ENCODE measurements around the gene ZNF473. TPM values are rescaled to one million over a fixed set of nuclear protein-coding genes. Genes with fewer than 3 reads are reported as not detected.

The ZNF473 gene
- total and polyA plus RNA-seq, 2 donors (not counting 1 experiment from before 2014, with no cell fraction given), result 5.5 to 9.8 TPM

GRCh38 chr19:50047671-50048070 is 21.9 kb downstream of the ZNF473 start:
- ChIA-PET POLR2A (no interaction called here), CTCF (interaction anchor here (0.5 to 0.7 kb wide), 2 partner anchors 88 to 109 kb away, joined by 3 to 4 read pairs; no protein-coding TSS in a partner anchor)
- H3K4me2 ChIP-seq (replicated peaks; ENCODE audit: low read depth, low read length, poor library complexity, severe bottlenecking), result no peak overlapping the region
- H3K4me3 ChIP-seq (ENCODE audit: control extremely low read depth in 1 of 5, extremely low read depth in 1 of 5, insufficient read depth in 1 of 5, low read depth in 2 of 5, low read length in 4 of 5), result no peak overlapping the region
- no peak for TF ChIP-seq EZH2 (IDR thresholded peaks at IDR 0.05; ENCODE audit: borderline replicate concordance, insufficient read depth, low read depth, low read length, poor library complexity, severe bottlenecking)
- TF ChIP-seq, protein P1, sequence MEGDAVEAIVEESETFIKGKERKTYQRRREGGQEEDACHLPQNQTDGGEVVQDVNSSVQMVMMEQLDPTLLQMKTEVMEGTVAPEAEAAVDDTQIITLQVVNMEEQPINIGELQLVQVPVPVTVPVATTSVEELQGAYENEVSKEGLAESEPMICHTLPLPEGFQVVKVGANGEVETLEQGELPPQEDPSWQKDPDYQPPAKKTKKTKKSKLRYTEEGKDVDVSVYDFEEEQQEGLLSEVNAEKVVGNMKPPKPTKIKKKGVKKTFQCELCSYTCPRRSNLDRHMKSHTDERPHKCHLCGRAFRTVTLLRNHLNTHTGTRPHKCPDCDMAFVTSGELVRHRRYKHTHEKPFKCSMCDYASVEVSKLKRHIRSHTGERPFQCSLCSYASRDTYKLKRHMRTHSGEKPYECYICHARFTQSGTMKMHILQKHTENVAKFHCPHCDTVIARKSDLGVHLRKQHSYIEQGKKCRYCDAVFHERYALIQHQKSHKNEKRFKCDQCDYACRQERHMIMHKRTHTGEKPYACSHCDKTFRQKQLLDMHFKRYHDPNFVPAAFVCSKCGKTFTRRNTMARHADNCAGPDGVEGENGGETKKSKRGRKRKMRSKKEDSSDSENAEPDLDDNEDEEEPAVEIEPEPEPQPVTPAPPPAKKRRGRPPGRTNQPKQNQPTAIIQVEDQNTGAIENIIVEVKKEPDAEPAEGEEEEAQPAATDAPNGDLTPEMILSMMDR (IDR thresholded peaks at IDR 0.05), result no peak
- ATAC-seq (ENCODE audit: low read depth) (no peak), DNase-seq (no peak)
- H3K27ac Mint-ChIP-seq, result no peak overlapping the region
- H3K27me3 Mint-ChIP-seq, result peaks cover 5% of the 10 kb centered on the region
- H3K4me3 Mint-ChIP-seq, result no peak overlapping the region
- peaks cover 7 to 43% (median 31%) of the 10 kb centered on the region in 3 donors for H3K9me3 ChIP-seq (ENCODE audit: control extremely low read depth in 1 of 3, control insufficient read depth in 2 of 3, insufficient read depth in 1 of 3, low read length in 2 of 3)
- no peak overlapping the region for H2AFZ ChIP-seq (ENCODE audit: insufficient read depth, low read depth, low read length, poor library complexity, severe bottlenecking)
- peaks cover 5 to 17% of the 10 kb centered on the region in 2 donors for H3K4me1 ChIP-seq (ENCODE audit: control insufficient read depth in 2 of 2, insufficient read depth in 2 of 2, low read length in 2 of 2)
- no peaks in the 10 kb centered on the region for H4K20me1 ChIP-seq (ENCODE audit: control insufficient read depth, insufficient read depth, low read length, poor library complexity, severe bottlenecking)
- no CpG with 5 or more reads among the region's 4 CpGs for WGBS (ENCODE audit: insufficient coverage)
- H3K27ac ChIP-seq (ENCODE audit: low read length in 2 of 2), result no peak overlapping the region
- H3K79me2 ChIP-seq (ENCODE audit: control insufficient read depth, insufficient read depth, low read length), result no peaks in the 10 kb centered on the region
- H3K4me1 Mint-ChIP-seq, result peaks cover 15% of the 10 kb centered on the region
- H3K9me3 Mint-ChIP-seq (ENCODE audit: insufficient read depth), result peaks cover 20% of the 10 kb centered on the region
- H3K9ac ChIP-seq (ENCODE audit: low read length), result no peak overlapping the region
- peaks cover 0 to 6% (median 0%) of the 10 kb centered on the region in 4 experiments for H3K27me3 ChIP-seq (replicated peaks in 1 of 4; ENCODE audit: control extremely low read depth in 1 of 4, control insufficient read depth in 3 of 4, insufficient read depth in 4 of 4, low read length in 3 of 4)
- H3K36me3 ChIP-seq (replicated peaks in 1 of 2; ENCODE audit: control extremely low read depth in 1 of 2, control insufficient read depth in 1 of 2, extremely low read depth in 1 of 2, insufficient read depth in 2 of 2, low read length in 1 of 2), result peaks cover 3 to 35% of the 10 kb centered on the region in 2 experiments
- intact Hi-C loops (cut with micrococcal nuclease), result no loop called here

DNA sequence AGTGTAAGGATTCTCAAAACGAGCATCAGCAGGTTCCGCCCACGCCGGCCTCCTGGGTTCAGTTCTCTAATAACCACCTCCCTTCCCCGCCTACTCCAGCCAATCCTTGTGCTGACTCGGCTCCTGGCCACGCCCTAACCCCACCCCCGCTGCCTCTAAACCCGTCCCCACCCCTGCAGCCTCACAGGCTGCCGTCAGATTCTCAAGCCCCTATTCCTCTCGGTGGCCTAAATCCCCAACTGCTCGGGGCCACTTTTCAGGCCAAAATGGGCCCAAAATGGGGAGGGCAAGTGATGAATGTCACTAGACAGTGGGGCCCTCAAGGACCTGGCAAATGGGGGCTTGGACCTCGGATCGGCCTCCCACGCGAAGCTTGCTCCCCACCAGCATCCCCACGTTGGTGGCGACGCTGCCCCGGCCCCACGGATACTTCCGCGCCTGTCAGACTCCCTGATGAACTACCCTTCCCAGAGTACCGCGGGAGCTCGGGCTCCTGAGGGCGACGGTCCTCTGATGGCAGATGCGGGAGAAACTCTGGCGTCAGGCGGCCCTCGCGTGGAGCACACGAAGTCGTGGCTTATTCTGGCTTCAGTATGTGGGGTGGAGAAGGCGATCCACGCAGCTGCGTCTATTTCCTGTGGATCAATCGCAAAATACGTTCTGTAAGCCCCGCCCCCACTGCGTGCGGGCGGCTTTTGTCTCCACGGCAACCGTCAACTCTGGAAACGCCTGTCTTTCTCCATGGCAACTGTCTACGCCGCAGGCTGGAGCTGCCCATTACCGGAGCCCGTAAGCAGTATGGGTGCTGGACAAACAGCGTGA is 24.8 kb downstream of the ZNF473 start:
- H3K4me3 Mint-ChIP-seq, result peak overlapping the region; percentile 94
- ChIA-PET POLR2A (no interaction called here), CTCF (interaction anchor here (0.5 to 1.9 kb wide), 3 partner anchors 26 to 85 kb away, joined by 3 to 6 read pairs (median 3); no protein-coding TSS in a partner anchor)
- Histone ChIP-seq H2AFZ (ENCODE audit: insufficient read depth, low read depth, low read length, poor library complexity, severe bottlenecking) (peak overlapping the region; percentile 73), H3K79me2 (ENCODE audit: control insufficient read depth, insufficient read depth, low read length) (no peaks in the 10 kb centered on the region), H3K27ac (ENCODE audit: low read length in 2 of 2) (peak overlapping the region; percentile 46 to 51), H3K4me3 (ENCODE audit: control extremely low read depth in 1 of 5, extremely low read depth in 1 of 5, insufficient read depth in 1 of 5, low read depth in 2 of 5, low read length in 4 of 5) (peak overlapping the region; percentile 22 to 65 (median 54)), H3K4me1 (ENCODE audit: control insufficient read depth in 2 of 2, insufficient read depth in 2 of 2, low read length in 2 of 2) (peaks cover 5 to 17% of the 10 kb centered on the region in 2 donors), H3K9ac (ENCODE audit: low read length) (peak overlapping the region; percentile 81), H3K27me3 (replicated peaks in 1 of 4; ENCODE audit: control extremely low read depth in 1 of 4, control insufficient read depth in 3 of 4, insufficient read depth in 4 of 4, low read length in 3 of 4) (peaks cover 0 to 6% (median 0%) of the 10 kb centered on the region in 4 experiments), H3K9me3 (ENCODE audit: control extremely low read depth in 1 of 3, control insufficient read depth in 2 of 3, insufficient read depth in 1 of 3, low read length in 2 of 3) (peaks cover 0 to 29% (median 13%) of the 10 kb centered on the region in 3 donors), H3K36me3 (replicated peaks in 1 of 2; ENCODE audit: control extremely low read depth in 1 of 2, control insufficient read depth in 1 of 2, extremely low read depth in 1 of 2, insufficient read depth in 2 of 2, low read length in 1 of 2) (peaks cover 0 to 9% of the 10 kb centered on the region in 2 experiments), H4K20me1 (ENCODE audit: control insufficient read depth, insufficient read depth, low read length, poor library complexity, severe bottlenecking) (no peaks in the 10 kb centered on the region), H3K4me2 (replicated peaks; ENCODE audit: low read depth, low read length, poor library complexity, severe bottlenecking) (peak overlapping the region; percentile 87)
- peak overlapping the region; percentile 62 for H3K27ac Mint-ChIP-seq
- 2% methylated on average over 52 of the region's 52 CpGs for WGBS (ENCODE audit: insufficient coverage)
- no peaks in the 10 kb centered on the region for H3K9me3 Mint-ChIP-seq (ENCODE audit: insufficient read depth)
- DNase-seq (peak; percentile 87), ATAC-seq (ENCODE audit: low read depth) (peak; percentile 94)
- H3K27me3 Mint-ChIP-seq, result peaks cover 9% of the 10 kb centered on the region
- TF ChIP-seq EZH2 (IDR thresholded peaks at IDR 0.05; ENCODE audit: borderline replicate concordance, insufficient read depth, low read depth, low read length, poor library complexity, severe bottlenecking), result no peak
- TF ChIP-seq, protein P1 (IDR thresholded peaks at IDR 0.05), result no peak
- intact Hi-C loops (cut with micrococcal nuclease), result loop anchor here (1.0 kb wide), 2 partner anchors 25 to 284 kb away; partner anchors contain the start of gene VRK3
- peaks cover 15% of the 10 kb centered on the region for H3K4me1 Mint-ChIP-seq

All from B cell (primary cell).